WERI-Rb-1 (cell line): Measurements from ENCODE around the gene MME.
A peak's percentile ranks its signal among the peaks of the same experiment; 100 is the strongest.

ENCODE experiments used
- DNase-seq: peaks from one replicate; pipeline ENCODE4 v3.0.0-alpha.2; 2020
- H3K27ac ChIP-seq: fragments of 250-450 bp; sonication (Bioruptor Pico); 2 replicates; pipeline ENCODE4 v1.5.1; 2020; ENCODE audit warnings: mild to moderate bottlenecking, moderate library complexity
- H3K27me3 ChIP-seq: fragments of 250-450 bp; sonication (Bioruptor Pico); 2 replicates; pipeline ENCODE4 v1.5.1; 2021; ENCODE audit warnings: mild to moderate bottlenecking, low read depth, moderate library complexity; ENCODE audit not compliant: insufficient read depth, severe bottlenecking
- H3K36me3 ChIP-seq: fragments of 250-450 bp; sonication (Bioruptor Pico); 2 replicates; pipeline ENCODE4 v1.5.1; 2020; ENCODE audit warnings: mild to moderate bottlenecking, moderate library complexity
- H3K4me3 ChIP-seq: 2 replicates; pipeline ENCODE4 v1.5.1; 2011; ENCODE audit warnings: low read depth, mild to moderate bottlenecking, control low read depth, low read length
- H3K9me3 ChIP-seq: fragments of 250-450 bp; sonication (Bioruptor Pico); 2 replicates; pipeline ENCODE4 v1.5.1; 2021; ENCODE audit warnings: mild to moderate bottlenecking, moderate library complexity; ENCODE audit not compliant: severe bottlenecking
- CTCF ChIP-seq: IDR thresholded peaks from 2 replicates; pipeline ENCODE4 v1.5.1; 2011; ENCODE audit warnings: low read depth, mild to moderate bottlenecking, control low read depth, inconsistent platforms, low read length

Gene MME

DNA sequence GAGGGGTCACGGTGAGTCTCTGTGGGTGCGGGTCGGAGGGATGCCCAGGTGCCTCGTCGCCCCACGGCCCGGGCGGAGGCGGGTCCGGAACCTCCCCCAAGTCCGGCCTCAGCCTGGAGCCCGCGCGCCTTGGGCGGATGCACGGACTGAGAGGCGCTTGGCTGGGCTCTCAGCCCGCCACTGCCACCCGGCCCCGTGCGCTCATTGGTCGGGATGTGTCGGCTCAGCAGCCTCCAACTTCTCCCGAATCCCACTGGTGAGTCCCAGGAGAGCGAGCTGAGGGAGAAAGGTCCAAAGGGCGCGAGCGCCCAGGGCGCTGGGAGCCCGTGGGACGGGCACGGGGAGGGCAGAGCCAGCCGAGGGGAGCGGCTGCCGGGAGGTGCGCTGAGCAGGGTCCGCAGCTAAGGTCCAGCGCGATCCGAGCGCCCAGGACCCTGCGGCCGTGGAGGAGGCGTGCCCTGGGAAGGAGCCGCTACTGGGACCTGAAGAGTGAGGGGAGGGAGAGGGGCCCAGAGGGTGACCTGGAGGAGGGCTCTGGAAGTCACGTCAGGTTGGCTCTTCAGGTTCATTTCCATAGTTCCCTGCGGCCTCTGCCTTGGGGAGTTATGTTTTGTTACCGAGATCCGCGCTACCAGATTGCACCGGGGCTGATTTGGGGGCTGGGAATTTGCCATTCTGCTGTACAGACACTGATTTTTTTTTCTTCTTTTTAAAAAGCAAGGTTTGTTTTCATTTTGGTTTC, at the start of gene MME:
TSS of gene MME (plus strand) at position 574 of the 742 bp plus-strand sequence. CDS start 3,849 bp downstream, outside the sequence.
- H3K27me3 ChIP-seq, result no peaks in the 10 kb centered on the region
- DNase-seq, result peak; percentile 68

DNA sequence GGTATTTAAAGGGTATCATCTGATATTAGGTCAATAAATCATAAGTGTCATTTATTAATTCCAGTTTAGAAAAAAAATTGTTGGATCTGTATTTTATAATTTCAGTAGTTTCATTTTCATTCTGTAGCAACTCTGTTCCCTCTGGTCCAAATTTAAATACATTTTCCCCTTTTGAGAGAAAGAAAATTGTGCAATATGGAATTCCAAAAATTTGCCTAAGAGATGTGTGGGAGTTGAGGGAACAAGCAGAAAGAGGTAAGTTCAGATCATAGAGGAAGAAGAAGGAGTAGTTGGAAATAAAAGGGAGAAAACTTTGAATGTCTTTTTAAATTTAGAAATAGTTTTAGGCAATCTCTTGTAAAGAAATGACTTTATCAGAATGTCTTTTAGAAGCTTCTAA, 48.9 kb upstream of the MME start:
- Histone ChIP-seq H3K27me3 (no peaks in the 10 kb centered on the region), H3K9me3 (no peaks in the 10 kb centered on the region), H3K4me3 (no peak overlapping the region), H3K36me3 (no peaks in the 10 kb centered on the region), H3K27ac (no peak overlapping the region)
- no peak for TF ChIP-seq CTCF
- DNase-seq, result no peak

More for the DNA sequence above, at the start of gene MME:
- no peaks in the 10 kb centered on the region for H3K9me3 ChIP-seq
- no peaks in the 10 kb centered on the region for H3K36me3 ChIP-seq
- peak within 1 kb of the TSS; percentile 58 for H3K4me3 ChIP-seq
- H3K27ac ChIP-seq, result no peak within 1 kb of the TSS
- no peak for TF ChIP-seq CTCF

DNA sequence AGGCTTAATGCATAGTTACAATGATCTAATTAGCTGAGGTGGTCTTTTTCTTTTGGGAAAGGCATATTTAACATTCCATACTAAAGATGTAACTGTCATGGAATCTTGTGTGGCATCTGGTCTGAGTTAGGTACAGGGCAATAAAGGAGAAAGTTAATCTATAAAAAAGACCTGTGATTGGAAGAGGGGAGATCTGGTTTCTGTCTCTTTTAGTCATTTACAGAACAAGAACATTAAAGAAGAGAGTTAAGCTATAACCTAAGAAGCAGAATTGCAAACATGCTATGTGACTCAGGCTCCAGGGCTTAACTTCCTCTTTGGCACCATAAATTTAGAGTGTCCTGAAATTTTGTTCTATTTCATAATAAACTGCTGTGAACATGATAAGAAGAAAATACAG, 47.2 kb upstream of the MME start:
- Histone ChIP-seq H3K4me3 (no peak overlapping the region), H3K9me3 (no peaks in the 10 kb centered on the region), H3K27ac (no peak overlapping the region), H3K36me3 (no peaks in the 10 kb centered on the region), H3K27me3 (no peaks in the 10 kb centered on the region)
- no peak for DNase-seq
- no peak for TF ChIP-seq CTCF

GRCh38 chr3:155034786-155035185, 45.3 kb upstream of the MME start:
- no peak overlapping the region for H3K27ac ChIP-seq
- no peaks in the 10 kb centered on the region for H3K9me3 ChIP-seq
- TF ChIP-seq CTCF, result no peak
- DNase-seq, result no peak
- H3K4me3 ChIP-seq, result no peak overlapping the region
- no peaks in the 10 kb centered on the region for H3K27me3 ChIP-seq
- no peaks in the 10 kb centered on the region for H3K36me3 ChIP-seq

DNA sequence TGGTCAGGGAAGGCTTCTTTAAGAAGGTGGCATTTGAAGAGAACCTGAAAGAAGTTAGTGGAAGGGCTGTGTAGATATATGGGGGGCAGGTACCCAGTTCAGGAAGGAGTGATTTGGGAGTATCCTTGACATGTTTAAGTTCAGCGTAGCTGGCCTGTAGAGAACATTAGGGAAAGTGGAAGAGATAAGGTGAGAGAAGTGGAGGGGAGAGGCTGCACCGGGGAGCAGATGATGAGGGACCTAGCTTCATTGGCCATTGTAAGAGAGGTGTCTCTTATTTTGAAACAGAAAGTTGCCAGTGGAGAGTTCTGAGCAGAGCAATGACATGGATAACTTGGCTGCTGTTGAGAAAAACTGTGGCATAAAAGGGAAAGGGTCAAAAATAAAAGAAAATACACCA, 44.6 kb upstream of the MME start:
- Histone ChIP-seq H3K9me3 (no peaks in the 10 kb centered on the region), H3K27me3 (no peaks in the 10 kb centered on the region), H3K36me3 (no peaks in the 10 kb centered on the region), H3K27ac (no peak overlapping the region), H3K4me3 (no peak overlapping the region)
- TF ChIP-seq CTCF, result no peak
- no peak for DNase-seq
